Stimulated activated CD8-positive, alpha-beta memory T cell treated with anti-CD3 and anti-CD28 coated beads, Interleukin-2, amount 100 ng/mL, for 48 hours (primary cell): ENCODE results near the gene PIP5K1B.

Experiments used
- DNase-seq, 2 donors: peaks; one replicate each; pipeline ENCODE4 v3.0.0-alpha.2; 2020; ENCODE audit warnings: low read depth in 2 of 2

Gene PIP5K1B

GRCh38 chr9:68852941-68853340 is 147.9 kb downstream of the PIP5K1B start:
- no peak for DNase-seq

GRCh38 chr9:68859347-68859746 is 154.3 kb downstream of the PIP5K1B start:
- no peak for DNase-seq

GRCh38 chr9:68860419-68860818 is 155.4 kb downstream of the PIP5K1B start:
- DNase-seq, result no peak

- DNase-seq, result no peak
These were observed 156.4 kb downstream of the PIP5K1B start for GRCh38 chr9:68861436-68861835.

- DNase-seq, result no peak
These were observed 162.0 kb downstream of the PIP5K1B start for GRCh38 chr9:68867066-68867465.

GRCh38 chr9:68869022-68869421 is 164.0 kb downstream of the PIP5K1B start:
- DNase-seq, result no peak

GRCh38 chr9:68870086-68870485 is 165.0 kb downstream of the PIP5K1B start:
- no peak for DNase-seq

GRCh38 chr9:68871236-68871635 is 166.2 kb downstream of the PIP5K1B start:
- no peak for DNase-seq

- DNase-seq, result no peak
These were observed 167.0 kb downstream of the PIP5K1B start for GRCh38 chr9:68872026-68872501.

GRCh38 chr9:68873179-68873578 is 168.1 kb downstream of the PIP5K1B start:
- no peak for DNase-seq

GRCh38 chr9:68876273-68876672 is 171.2 kb downstream of the PIP5K1B start:
- no peak for DNase-seq

- DNase-seq, result no peak
These were observed 171.6 kb downstream of the PIP5K1B start for GRCh38 chr9:68876681-68877080.

GRCh38 chr9:68877219-68877618 is 172.2 kb downstream of the PIP5K1B start:
- DNase-seq, result no peak

- DNase-seq, result no peak
These were observed 173.4 kb downstream of the PIP5K1B start for GRCh38 chr9:68878450-68878849.

- DNase-seq, result no peak
These were observed 178.2 kb downstream of the PIP5K1B start for GRCh38 chr9:68883224-68883623.

GRCh38 chr9:68887232-68887631 is 182.2 kb downstream of the PIP5K1B start:
- DNase-seq, result no peak

- DNase-seq, result no peak
These were observed 189.5 kb downstream of the PIP5K1B start for GRCh38 chr9:68894502-68894901.

GRCh38 chr9:68895741-68896478 is 190.9 kb downstream of the PIP5K1B start:
- no peak for DNase-seq

GRCh38 chr9:68896486-68896885 is 191.4 kb downstream of the PIP5K1B start:
- DNase-seq, result no peak

- DNase-seq, result no peak
These were observed 192.6 kb downstream of the PIP5K1B start for GRCh38 chr9:68897577-68898145.

GRCh38 chr9:68898781-68899439 is 193.9 kb downstream of the PIP5K1B start:
- no peak for DNase-seq

- DNase-seq, result no peak
These were observed 199.4 kb downstream of the PIP5K1B start for GRCh38 chr9:68904454-68904853.

- DNase-seq, result no peak
These were observed 200.1 kb downstream of the PIP5K1B start for GRCh38 chr9:68905129-68905528.
